OCI-LY1 (cell line): ENCODE results near the gene SERPINB1.

ENCODE experiments used
- H2AFZ ChIP-seq: fragments of 200-600 bp; sonication (generic), shearing (Covaris generic); 2 replicates; pipeline ENCODE4 v1.6.0; 2014; ENCODE audit warnings: antibody characterized with exemption, mild to moderate bottlenecking, low read length
- H3F3A ChIP-seq: fragments of 200-600 bp; sonication (generic), shearing (Covaris generic); 2 replicates; pipeline ENCODE4 v1.6.0; 2014; ENCODE audit warnings: mild to moderate bottlenecking, antibody characterized with exemption, low read length, moderate library complexity; ENCODE audit not compliant: insufficient read depth
- H3K27ac ChIP-seq: fragments of 200-600 bp; sonication (generic); 2 replicates; pipeline ENCODE4 v1.5.1; 2014; ENCODE audit warnings: low read length, mixed run types, mild to moderate bottlenecking, low read depth; ENCODE audit not compliant: poor library complexity, severe bottlenecking
- H3K27me3 ChIP-seq: fragments of 200-600 bp; sonication (generic); 2 replicates; pipeline ENCODE4 v1.6.0; 2014; ENCODE audit warnings: antibody characterized with exemption, mild to moderate bottlenecking, low read length, moderate library complexity; ENCODE audit not compliant: insufficient read depth
- H3K36me3 ChIP-seq: fragments of 200-600 bp; sonication (generic); 2 replicates; pipeline ENCODE4 v1.6.1; 2014; ENCODE audit warnings: mild to moderate bottlenecking, antibody characterized with exemption, low read length, moderate library complexity, mixed read lengths; ENCODE audit not compliant: insufficient read depth
- H3K4me1 ChIP-seq: fragments of 200-600 bp; sonication (generic); 2 replicates; pipeline ENCODE4 v1.5.1; 2014; ENCODE audit warnings: mild to moderate bottlenecking, low read length, moderate library complexity; ENCODE audit not compliant: insufficient read depth, severe bottlenecking
- H3K4me2 ChIP-seq: fragments of 200-600 bp; sonication (generic), shearing (Covaris generic); 2 replicates; pipeline ENCODE4 v1.6.1; 2014; ENCODE audit warnings: low read length
- H3K4me3 ChIP-seq: fragments of 200-600 bp; sonication (generic); 2 replicates; pipeline ENCODE4 v1.5.1; 2014; ENCODE audit warnings: low read length, low read depth, mild to moderate bottlenecking, mixed read lengths; ENCODE audit not compliant: poor library complexity, severe bottlenecking
- H3K79me2 ChIP-seq: fragments of 200-600 bp; shearing (Covaris generic); 2 replicates; pipeline ENCODE4 v1.6.1; 2016; ENCODE audit warnings: mixed run types, low read length, mixed read lengths; ENCODE audit not compliant: insufficient read depth
- H3K9ac ChIP-seq: fragments of 200-600 bp; sonication (generic), shearing (Covaris generic); 2 replicates; pipeline ENCODE4 v1.6.1; 2014; ENCODE audit warnings: mild to moderate bottlenecking, low read length, mixed read lengths
- H3K9me2 ChIP-seq: fragments of 200-600 bp; sonication (generic), shearing (Covaris generic); 2 replicates; pipeline ENCODE4 v1.6.1; 2014; ENCODE audit warnings: low read depth, mild to moderate bottlenecking, low read length, mixed read lengths
- H3K9me3 ChIP-seq: fragments of 200-600 bp; shearing (Covaris generic); 2 replicates; pipeline ENCODE4 v1.6.1; 2014; ENCODE audit warnings: low read length, mixed read lengths
- H4K20me1 ChIP-seq: fragments of 200-600 bp; sonication (generic), shearing (Covaris generic); 2 replicates; pipeline ENCODE4 v1.6.0; 2016; ENCODE audit warnings: mild to moderate bottlenecking, low read length; ENCODE audit not compliant: insufficient read depth
- CTCF ChIP-seq: fragments of 200-600 bp; sonication (generic), shearing (Covaris generic); IDR thresholded peaks from 2 replicates; pipeline ENCODE4 v1.5.1; 2017; ENCODE audit warnings: mild to moderate bottlenecking, antibody characterized with exemption, low read length, moderate library complexity, mixed read lengths
- EZH2 ChIP-seq: fragments of 200-600 bp; sonication (generic), shearing (Covaris generic); IDR thresholded peaks from 2 replicates; pipeline ENCODE4 v1.8.0; 2017; ENCODE audit warnings: borderline replicate concordance, mixed run types, mild to moderate bottlenecking, antibody characterized with exemption, low read length, moderate library complexity, mixed read lengths

The SERPINB1 gene

GRCh38 chr6:2786269-2786668, 55.4 kb downstream of the SERPINB1 start:
- Histone ChIP-seq H2AFZ (no peak overlapping the region), H3F3A (no peaks in the 10 kb centered on the region), H3K27ac (no peak overlapping the region), H3K4me3 (no peak overlapping the region), H3K27me3 (no peaks in the 10 kb centered on the region), H3K79me2 (no peaks in the 10 kb centered on the region), H3K4me2 (no peak overlapping the region), H4K20me1 (no peaks in the 10 kb centered on the region), H3K9me3 (no peaks in the 10 kb centered on the region), H3K4me1 (peaks cover under 1% of the 10 kb centered on the region), H3K9me2 (no peaks in the 10 kb centered on the region), H3K9ac (no peak overlapping the region), H3K36me3 (peaks cover 46% of the 10 kb centered on the region; the same call in 1 of the 2 replicates)
- TF ChIP-seq EZH2: no peak
- TF ChIP-seq CTCF: no peak

- Histone ChIP-seq H3K9me3 (no peaks in the 10 kb centered on the region), H3K9ac (no peak overlapping the region), H3K27ac (no peak overlapping the region), H3K4me1 (no peaks in the 10 kb centered on the region), H3K79me2 (no peaks in the 10 kb centered on the region), H4K20me1 (no peaks in the 10 kb centered on the region), H3K9me2 (no peaks in the 10 kb centered on the region), H3F3A (no peaks in the 10 kb centered on the region), H3K36me3 (peaks cover 59% of the 10 kb centered on the region; the same call in 1 of the 2 replicates), H3K4me3 (no peak overlapping the region), H3K4me2 (no peak overlapping the region), H3K27me3 (no peaks in the 10 kb centered on the region), H2AFZ (no peak overlapping the region)
- no peak for TF ChIP-seq CTCF
- no peak for TF ChIP-seq EZH2
Measured at GRCh38 chr6:2784930-2785329, 56.7 kb downstream of the SERPINB1 start.

- Histone ChIP-seq H3K4me1 (no peaks in the 10 kb centered on the region), H3K27me3 (no peaks in the 10 kb centered on the region), H3K9ac (no peak overlapping the region), H3F3A (no peaks in the 10 kb centered on the region), H3K27ac (no peak overlapping the region), H3K9me2 (no peaks in the 10 kb centered on the region), H2AFZ (no peak overlapping the region), H3K4me3 (no peak overlapping the region), H3K9me3 (no peaks in the 10 kb centered on the region), H3K4me2 (no peak overlapping the region), H3K79me2 (no peaks in the 10 kb centered on the region), H3K36me3 (peaks cover 68% of the 10 kb centered on the region), H4K20me1 (no peaks in the 10 kb centered on the region)
- TF ChIP-seq CTCF (no peak), EZH2 (no peak)
Measured at GRCh38 chr6:2784061-2784460, 57.6 kb downstream of the SERPINB1 start.
